ENCODE data around the gene NXPH1.

NXPH1 gene

GRCh38 chr7:8443576-8444467 lies 10.4 kb downstream of the NXPH1 start:
- TF ChIP-seq, protein P1, sequence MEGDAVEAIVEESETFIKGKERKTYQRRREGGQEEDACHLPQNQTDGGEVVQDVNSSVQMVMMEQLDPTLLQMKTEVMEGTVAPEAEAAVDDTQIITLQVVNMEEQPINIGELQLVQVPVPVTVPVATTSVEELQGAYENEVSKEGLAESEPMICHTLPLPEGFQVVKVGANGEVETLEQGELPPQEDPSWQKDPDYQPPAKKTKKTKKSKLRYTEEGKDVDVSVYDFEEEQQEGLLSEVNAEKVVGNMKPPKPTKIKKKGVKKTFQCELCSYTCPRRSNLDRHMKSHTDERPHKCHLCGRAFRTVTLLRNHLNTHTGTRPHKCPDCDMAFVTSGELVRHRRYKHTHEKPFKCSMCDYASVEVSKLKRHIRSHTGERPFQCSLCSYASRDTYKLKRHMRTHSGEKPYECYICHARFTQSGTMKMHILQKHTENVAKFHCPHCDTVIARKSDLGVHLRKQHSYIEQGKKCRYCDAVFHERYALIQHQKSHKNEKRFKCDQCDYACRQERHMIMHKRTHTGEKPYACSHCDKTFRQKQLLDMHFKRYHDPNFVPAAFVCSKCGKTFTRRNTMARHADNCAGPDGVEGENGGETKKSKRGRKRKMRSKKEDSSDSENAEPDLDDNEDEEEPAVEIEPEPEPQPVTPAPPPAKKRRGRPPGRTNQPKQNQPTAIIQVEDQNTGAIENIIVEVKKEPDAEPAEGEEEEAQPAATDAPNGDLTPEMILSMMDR (IDR thresholded peaks at IDR 0.05; ENCODE audit: low read depth, low read length), result no peak
- DNase-seq (ENCODE audit: extremely low read depth, low read depth), result no peak

DNA sequence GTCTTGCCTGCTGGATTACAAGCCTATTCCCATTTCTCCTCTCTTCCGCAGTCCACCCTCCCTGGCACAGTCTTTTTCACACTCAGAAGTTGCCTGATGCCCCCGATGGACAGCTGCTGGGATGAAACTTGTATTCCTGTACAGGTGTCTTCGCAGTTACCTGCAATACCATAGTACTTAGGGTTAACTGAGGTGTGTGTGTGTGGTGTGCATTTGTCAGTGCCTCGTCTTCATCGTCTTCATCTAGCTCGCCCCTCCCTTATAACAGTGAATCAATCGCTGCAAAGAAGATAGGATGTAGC lies 11.0 kb downstream of the NXPH1 start:
- TF ChIP-seq, protein P1 (IDR thresholded peaks at IDR 0.05; ENCODE audit: low read depth, low read length), result no peak
- no peak for DNase-seq (ENCODE audit: extremely low read depth, low read depth)

DNA sequence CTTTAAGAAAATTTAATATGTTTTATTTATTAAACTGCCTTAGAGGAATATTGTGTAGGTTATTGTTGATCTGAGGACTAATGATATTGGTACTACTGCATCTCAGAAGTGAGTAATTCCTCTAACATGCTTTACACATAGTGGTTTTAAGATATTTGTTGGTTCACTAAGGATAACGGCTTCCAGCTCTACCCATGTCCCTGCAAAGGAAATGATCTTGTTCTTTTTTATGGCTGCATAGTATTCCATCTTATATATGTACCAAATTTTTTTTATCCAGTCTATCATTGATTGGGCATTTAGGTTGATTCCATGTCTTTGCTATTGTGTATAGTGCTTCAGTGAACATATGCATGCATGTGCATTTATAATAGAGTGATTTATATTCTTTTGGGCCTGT lies 20.1 kb downstream of the NXPH1 start:
- TF ChIP-seq, protein P1 (IDR thresholded peaks at IDR 0.05; ENCODE audit: low read depth, low read length), result no peak
- no peak for DNase-seq (ENCODE audit: extremely low read depth, low read depth)

DNA sequence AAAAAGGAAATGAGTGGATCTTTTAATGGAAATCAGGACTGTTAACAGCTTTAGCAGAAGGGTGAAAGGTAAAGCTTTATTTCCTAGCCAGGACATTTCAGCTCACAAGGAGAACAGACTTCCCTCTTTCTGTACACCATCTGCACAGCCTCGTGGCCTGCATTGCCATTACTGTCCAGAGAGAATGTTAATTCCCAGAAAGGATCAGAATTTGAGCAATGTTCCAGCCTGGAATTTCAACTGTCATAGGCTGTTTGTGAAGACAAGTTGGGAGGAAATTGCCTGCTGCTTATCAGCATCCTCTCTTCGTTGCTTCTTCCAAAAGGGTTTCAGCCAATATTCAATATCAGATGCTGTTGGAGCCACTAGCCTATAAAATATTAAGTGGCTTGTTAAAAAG lies 22.0 kb downstream of the NXPH1 start:
- no peak for DNase-seq (ENCODE audit: extremely low read depth, low read depth)
- TF ChIP-seq, protein P1 (IDR thresholded peaks at IDR 0.05; ENCODE audit: low read depth, low read length), result no peak

GRCh38 chr7:8462309-8462708 lies 28.9 kb downstream of the NXPH1 start:
- TF ChIP-seq, protein P1 (IDR thresholded peaks at IDR 0.05; ENCODE audit: low read depth, low read length), result no peak
- no peak for DNase-seq (ENCODE audit: extremely low read depth, low read depth)

- DNase-seq (ENCODE audit: extremely low read depth, low read depth), result no peak
Measured at GRCh38 chr7:8465338-8465737, 31.9 kb downstream of the NXPH1 start.

GRCh38 chr7:8480527-8480926 lies 47.1 kb downstream of the NXPH1 start:
- TF ChIP-seq, protein P1 (IDR thresholded peaks at IDR 0.05; ENCODE audit: low read depth, low read length), result no peak
- DNase-seq (ENCODE audit: extremely low read depth, low read depth), result no peak

More at GRCh38 chr7:8465338-8465737, 31.9 kb downstream of the NXPH1 start:
- TF ChIP-seq, protein P1 (IDR thresholded peaks at IDR 0.05; ENCODE audit: low read depth, low read length), result no peak

Data from AG09319 (cell line).